Central memory CD4-positive, alpha-beta T cell (primary cell): ENCODE data around the gene KAT5.
"Not testable (repeated sequence)": the region's sequence is repeated elsewhere in the genome, so short reads cannot be mapped to it uniquely, and the experiment has no call there.

ENCODE experiments used
- DNase-seq: peaks from one replicate; pipeline ENCODE4 v3.0.0; 2022

Gene KAT5

DNA sequence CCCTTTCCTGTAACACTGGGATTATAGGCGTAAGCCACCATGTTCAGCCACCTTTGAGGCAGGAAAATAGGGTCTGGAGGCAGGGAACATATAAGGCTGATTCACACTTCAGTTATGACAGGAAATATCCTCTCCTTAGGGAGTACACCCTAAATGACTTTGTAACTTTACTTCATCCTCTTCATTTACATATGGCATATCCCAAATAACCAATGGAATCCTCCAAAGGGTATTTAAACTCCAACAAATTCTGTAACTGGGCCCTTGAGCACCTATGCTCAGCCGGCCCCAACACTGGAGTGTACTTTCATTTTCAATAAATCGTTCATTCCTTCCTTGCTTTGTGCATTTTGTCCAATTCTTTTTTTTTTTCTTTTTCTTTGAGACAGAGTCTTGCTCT lies 1.6 kb upstream of the KAT5 start:
- DNase-seq, result no peak

GRCh38 chr11:65712633-65713076 lies 603 bp downstream of the KAT5 start:
- no peak for DNase-seq

DNA sequence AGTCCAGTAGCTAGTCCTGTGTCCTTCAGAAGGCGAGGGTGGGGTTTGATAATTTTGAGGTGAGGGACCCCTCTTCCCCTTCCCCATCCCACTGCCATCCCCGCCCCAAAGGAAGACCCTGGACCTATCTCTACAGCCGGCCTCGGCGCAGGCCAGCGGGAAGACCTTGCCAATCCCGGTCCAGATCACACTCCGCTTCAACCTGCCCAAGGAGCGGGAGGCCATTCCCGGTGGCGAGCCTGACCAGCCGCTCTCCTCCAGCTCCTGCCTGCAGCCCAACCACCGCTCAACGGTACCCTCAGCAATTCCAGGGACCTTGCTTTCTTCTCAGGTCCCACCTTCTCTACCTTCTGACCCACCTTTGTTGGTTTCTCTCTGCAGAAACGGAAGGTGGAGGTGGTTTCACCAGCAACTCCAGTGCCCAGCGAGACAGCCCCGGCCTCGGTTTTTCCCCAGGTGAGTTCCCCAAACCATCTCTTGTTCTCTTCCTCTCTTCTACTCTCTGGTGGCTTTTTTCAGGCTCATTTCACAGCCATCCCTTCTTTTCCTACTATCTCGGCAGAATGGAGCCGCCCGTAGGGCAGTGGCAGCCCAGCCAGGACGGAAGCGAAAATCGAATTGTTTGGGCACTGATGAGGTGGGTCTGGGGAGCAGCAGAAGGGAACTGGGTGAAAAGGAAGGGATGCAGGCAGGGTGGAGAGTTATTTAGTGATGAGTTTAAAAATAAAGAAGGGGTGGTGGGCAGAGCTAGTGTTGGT lies 1.3 kb downstream of the KAT5 start:
- no peak for DNase-seq

DNA sequence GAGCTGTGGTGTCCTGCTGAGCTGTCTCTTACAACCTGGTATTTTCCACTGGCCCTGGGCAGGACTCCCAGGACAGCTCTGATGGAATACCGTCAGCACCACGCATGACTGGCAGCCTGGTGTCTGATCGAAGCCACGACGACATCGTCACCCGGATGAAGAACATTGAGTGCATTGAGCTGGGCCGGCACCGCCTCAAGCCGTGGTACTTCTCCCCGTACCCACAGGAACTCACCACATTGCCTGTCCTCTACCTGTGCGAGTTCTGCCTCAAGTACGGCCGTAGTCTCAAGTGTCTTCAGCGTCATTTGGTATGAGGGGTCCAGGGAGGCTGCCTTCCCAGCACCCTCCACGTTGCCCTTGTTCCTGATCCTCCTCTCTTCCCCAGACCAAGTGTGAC lies 2.4 kb downstream of the KAT5 start:
- DNase-seq, result no peak

- no peak for DNase-seq
Measured at GRCh38 chr11:65716302-65716701, 4.2 kb downstream of the KAT5 start.

DNA sequence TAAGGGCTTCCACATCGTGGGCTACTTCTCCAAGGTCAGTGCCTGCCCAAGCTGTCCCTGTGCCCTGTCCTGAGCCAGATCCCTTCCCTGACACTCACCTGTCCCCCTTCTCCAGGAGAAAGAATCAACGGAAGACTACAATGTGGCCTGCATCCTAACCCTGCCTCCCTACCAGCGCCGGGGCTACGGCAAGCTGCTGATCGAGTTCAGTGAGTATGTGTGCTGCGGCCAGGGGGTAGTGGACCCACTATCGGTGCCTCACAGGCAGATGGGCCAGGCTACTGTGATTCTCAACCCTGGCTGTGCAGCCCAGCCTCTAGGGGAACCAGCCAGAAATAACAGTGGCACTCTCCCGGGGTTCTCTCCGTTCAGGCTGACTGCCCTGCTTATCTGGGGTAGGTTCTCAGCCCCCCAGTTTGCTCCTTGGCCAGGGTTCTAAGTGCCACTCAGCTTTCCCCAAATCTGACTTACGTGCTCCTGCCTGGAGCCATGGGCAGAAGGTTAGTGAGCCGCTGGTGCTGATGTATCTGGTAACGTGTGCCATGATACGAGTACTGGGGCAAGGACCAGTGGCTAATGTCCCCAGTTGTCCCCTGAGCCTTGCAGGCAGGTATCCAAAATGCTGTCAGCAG lies 4.8 kb downstream of the KAT5 start:
- no peak for DNase-seq

DNA sequence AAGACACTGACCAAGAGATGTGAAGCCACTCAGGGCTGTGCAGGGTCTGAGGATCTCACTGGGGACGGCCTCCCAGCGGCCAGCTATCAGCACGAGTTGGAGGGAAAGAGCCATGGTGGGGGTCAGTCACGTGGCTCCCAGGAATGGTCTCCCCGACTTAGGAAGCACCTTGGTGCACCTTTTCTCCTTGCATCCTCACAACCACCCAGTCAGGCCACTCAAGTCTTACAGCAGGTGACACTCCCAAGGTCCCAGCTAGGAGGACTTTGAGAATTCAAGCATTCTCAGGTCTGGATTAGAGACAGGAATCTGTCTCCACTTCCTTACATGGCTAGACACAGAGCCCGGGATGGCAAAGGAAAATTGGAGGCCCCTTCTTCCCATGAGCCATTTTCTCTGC lies 5.9 kb downstream of the KAT5 start:
- no peak for DNase-seq

DNA sequence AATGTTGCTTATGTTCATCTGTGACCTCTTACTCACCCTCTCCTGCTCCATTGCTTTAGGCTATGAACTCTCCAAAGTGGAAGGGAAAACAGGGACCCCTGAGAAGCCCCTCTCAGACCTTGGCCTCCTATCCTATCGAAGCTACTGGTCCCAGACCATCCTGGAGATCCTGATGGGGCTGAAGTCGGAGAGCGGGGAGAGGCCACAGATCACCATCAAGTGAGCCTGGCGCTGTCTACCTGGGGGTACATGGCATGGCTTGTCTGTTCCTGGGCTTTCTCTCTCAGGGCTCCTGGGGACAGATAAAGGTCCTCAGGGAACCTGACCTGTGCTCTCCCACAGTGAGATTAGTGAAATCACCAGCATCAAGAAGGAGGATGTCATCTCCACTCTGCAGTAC lies 6.5 kb downstream of the KAT5 start:
- no peak for DNase-seq

DNA sequence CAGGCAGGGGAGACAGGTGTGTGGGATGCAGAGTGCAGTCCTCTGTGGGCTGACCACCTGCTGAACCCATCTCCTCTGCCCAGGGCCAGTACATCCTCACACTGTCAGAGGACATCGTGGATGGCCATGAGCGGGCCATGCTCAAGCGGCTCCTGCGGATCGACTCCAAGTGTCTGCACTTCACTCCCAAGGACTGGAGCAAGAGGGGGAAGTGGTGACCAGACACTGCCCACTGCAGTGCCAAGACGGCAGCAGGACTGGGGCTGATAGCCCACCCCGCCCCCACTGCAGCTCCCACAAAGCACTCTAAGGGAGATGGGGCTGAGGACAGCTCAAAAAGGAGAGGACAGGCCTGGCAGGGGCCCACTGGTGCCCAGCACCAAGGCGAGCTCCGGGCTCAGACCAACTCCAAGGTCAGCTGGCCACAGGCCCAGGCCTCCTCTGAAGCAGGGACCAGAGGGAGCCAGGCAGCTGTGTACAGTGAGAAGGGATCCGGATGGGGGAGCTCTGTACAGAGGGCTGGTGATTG lies 7.0 kb downstream of the KAT5 start:
- DNase-seq, result no peak

- no peak for DNase-seq
Measured at GRCh38 chr11:65719871-65720210, 7.8 kb downstream of the KAT5 start.

DNA sequence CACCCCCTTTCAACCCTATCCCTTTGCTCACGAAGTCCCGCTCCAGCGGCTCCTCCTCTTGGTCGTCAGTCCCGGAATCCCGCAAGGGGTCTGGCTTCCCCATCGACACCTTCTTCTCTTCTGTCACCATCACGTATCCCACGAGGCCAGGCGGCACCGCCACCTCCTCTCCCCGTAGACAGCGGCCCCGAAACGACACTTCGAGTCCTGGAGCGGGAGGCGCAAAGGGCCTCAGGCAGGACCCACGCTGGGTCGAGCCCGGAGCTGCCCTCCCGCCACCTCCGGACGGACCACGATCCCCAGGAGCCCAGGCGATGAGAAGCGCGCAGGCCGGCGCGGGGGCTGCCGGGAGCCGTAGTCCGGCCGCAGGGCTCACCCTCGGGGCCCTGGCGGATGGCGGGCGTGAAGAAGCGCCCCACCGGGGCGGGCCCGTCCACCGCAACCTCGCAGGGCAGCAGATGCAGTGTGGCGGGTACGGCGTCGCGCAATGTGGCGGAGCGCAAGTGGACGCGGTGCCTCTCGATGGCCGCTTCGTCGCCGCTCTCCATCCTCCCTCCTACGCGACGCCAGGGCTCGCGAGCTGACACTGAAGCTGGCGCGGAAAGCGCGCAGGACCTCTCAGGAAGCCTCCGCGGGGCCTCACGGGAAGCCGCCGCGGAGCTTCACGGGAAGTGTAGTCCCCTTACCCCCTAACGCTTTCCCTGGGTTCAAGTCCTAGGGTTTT lies 8.3 kb downstream of the KAT5 start, which contains the start of gene RNASEH2C:
TSS of gene RNASEH2C (minus strand) at position 588 of the 724 bp plus-strand sequence. CDS start at position 548, 40 bp downstream.
- DNase-seq, result peak; percentile 73

- no peak for DNase-seq
Measured at GRCh38 chr11:65722261-65722660, 10.2 kb downstream of the KAT5 start.

- no peak for DNase-seq
Measured at GRCh38 chr11:65726660-65727059, 14.6 kb downstream of the KAT5 start.

DNA sequence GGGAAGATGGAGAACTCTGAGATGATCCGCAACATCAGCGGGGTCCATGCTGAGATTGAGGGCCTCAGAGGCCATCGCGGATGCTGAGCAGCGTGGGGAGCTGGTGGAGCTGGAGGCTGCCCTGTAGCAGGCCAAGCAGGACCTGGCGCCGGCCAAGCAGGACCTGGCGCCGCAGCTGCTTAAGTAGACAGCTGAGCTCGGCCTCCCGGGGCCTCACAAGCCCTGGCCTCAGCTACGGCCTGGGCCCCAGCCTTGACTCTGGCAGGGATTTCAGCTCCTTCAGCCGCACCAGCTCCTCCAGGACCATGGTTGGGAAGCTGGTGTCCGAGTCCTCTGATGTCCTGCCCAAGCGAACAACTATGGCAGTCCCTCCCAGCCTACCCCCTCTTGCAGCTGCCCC lies 15.8 kb downstream of the KAT5 start:
- no peak for DNase-seq

DNA sequence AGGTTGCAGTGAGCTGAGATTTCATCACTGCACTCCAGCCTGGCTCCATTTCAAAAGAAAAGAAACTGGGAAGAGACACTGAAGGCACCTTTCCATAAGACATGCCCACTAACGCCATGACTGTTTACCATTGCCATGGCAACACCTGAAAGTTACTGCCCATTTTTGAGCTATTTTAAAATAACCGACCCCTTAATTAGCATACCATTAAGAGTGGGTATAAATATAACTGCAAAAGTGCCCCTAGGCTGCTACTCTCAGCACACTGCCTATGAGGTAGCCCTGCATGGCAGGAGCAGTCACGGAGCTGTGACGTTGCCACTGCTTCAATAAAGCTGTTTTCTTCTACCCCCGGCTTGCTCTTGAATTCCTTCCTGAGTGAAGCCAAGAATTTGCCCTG lies 18.4 kb downstream of the KAT5 start:
- DNase-seq, result no peak

DNA sequence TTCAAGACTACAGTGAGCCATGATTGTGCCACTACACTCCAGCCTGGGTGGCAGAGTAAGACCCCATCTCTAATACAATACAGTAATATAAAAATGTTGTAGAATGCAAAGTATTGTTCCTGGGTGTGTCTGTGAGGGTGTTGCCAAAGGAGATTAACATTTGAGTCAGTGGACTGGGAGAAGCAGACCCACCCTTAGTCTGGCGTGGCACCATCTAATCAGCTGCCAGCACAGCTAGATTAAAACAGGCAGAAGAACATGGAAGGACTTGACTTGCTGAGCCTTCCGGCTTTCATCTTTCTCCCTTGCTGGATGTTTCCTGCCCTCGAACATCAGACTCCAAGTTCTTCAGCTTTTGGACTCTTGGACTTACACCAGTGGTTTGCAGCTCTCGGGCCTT lies 23.1 kb downstream of the KAT5 start:
- not testable (repeated sequence) for DNase-seq

DNA sequence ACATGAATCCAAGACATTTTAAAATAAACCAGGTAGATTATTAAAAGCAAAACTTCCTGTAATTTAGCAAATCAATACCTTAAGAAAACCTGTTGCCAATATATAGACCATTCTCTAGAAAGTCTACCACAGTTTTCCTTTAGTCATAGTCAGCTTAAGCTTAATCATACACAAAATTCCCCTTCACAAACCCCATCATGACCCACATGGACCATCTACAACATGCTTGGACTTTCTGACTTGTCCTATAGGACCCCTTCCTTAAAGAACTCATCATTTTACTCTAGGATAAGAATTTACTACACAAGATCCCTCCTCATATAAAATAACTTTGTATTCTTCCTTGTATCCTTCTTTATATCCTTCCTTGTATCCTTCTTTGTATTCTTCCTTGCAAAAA lies 24.8 kb downstream of the KAT5 start:
- no peak for DNase-seq

DNA sequence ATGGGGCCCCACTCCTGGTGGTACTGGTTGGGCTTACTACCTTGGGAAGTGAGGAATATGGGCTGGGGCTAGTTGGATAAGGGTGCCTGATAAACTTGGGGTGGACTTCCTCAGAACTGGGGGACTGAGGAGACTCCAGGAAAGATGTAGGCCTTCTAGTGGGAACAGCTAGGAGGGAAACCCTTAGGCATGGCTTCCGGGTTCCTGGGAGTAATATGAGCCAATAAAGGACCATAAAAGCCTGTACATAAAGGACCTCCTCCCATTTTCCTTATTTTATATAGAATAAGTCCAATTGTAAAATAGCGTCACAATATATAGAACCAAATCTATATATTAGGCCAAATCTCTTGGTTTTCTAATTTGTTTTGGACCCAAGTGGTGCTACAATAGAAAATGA lies 27.0 kb downstream of the KAT5 start:
- no peak for DNase-seq

- DNase-seq, result no peak
Measured at GRCh38 chr11:65741185-65741584, 29.1 kb downstream of the KAT5 start.

DNA sequence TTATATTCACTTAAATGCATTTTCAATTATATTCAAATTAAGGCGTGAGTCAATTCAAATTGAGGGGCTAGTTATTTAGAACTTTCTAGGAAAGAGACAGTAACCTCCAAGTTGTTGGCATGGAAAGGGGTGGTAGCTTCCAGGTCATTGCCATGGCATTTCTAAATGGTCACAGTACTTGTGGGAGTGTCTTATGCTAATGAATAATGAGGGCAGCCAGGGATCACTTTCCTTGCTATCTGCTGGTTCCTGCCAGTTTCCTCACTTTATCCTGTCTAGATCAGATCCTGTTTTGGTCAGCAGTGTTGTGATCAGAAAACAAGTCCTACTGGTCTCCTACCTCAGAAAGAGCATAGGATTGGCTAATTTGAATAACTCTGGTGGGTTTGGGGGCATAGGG lies 30.3 kb downstream of the KAT5 start:
- DNase-seq, result no peak

DNA sequence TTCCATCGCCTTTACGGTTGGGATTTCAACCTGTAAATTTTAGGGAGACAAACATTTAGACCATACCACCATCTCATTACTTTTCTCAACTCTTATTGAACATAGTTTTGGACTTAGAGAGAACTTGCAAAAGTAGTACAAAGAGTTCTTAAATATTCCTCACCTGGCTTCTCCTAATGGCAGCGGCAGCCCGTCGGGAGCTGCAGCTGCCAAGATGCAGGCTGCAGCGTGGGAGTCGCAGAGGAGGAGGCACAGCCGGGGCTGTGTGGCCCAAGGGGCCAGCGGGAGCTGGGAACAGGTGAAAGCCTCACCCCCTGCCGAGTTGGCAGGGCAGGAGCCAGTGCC lies 31.6 kb downstream of the KAT5 start:
- DNase-seq, result no peak

DNA sequence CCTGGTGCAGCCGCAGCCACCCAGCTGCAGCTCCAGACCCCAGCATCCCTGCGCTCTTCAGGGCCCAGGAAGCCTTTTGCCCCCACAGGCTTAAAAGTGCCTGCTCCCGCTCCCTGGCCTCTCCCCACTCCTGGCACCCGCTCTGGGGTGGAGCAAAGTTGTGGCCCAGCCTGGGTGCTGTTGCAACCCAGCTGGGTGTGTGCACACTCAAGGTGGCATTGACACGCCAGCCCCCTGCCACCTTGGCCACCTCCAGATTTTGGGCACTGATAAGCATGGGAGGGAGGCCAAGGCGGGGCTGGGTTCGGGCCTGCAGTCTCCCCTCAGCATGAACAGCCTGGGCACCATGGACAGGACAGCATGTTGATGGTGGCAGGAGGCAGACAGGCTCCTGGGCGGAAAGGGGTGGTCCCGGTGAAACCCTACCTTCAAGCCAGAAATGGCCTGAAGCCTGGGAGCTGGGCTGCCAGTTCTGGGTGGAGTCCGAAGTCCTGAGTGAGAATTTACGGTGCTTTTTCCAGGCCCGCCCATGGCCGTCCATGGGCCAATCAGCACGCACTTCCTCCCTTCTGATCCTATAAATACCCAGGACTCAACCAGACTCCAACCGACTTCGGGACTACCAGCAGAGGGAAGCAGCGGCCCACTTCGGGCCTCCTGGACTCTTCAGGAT lies 32.1 kb downstream of the KAT5 start:
- DNase-seq, result no peak

DNA sequence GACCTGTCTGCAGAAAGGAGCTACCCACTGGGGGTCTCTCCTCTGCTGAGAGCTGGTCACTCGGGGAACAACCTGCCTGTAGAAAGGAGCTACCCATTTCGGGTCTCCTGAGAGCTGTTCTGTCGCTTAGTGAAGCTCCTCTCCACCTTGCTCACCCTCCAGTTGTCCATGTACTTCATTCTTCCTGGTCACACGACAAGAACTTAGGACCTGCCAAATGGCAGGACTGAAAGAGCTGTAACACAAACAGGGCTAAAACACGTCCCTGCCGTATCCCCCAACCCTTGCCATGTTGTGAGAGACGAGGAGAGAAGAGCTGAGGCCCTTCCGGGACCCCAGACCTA lies 32.6 kb downstream of the KAT5 start:
- DNase-seq, result no peak
